Naive B cell (primary cell): Measurements from ENCODE around the gene GRHL1. TPM values are rescaled to one million over a fixed set of nuclear protein-coding genes. Genes with fewer than 3 reads are reported as not detected.

Experiments
- ATAC-seq, 2 donors: fragments of 150-1000 bp; cut with Tn5 transposase; 2 replicates each; pipeline ENCODE4 v1.10.0; 2021; ENCODE audit warnings: low read depth in 2 of 2, mild to moderate bottlenecking in 2 of 2, moderate library complexity in 2 of 2
- DNase-seq: peaks from one replicate; pipeline ENCODE4 v3.0.0; 2022
- H3K27ac Mint-ChIP-seq, 6 donors: one replicate each; pipeline ENCODE4 v1.8.0; 2020 to 2022; ENCODE audit warnings: mild to moderate bottlenecking in 6 of 6, mixed read lengths in 6 of 6, moderate library complexity in 5 of 6, inconsistent platforms in 2 of 6
- H3K27me3 Mint-ChIP-seq, 3 donors: one replicate each; pipeline ENCODE4 v1.8.0; 2021 to 2022; ENCODE audit warnings: mixed read lengths in 3 of 3, mild to moderate bottlenecking in 1 of 3
- H3K36me3 Mint-ChIP-seq, 2 donors: one replicate each; pipeline ENCODE4 v1.8.0; 2020 to 2022; ENCODE audit warnings: mixed read lengths in 2 of 2, inconsistent platforms in 1 of 2, mild to moderate bottlenecking in 1 of 2
- H3K4me1 Mint-ChIP-seq, 3 donors: one replicate each; pipeline ENCODE4 v1.8.0; 2020 to 2022; ENCODE audit warnings: mixed read lengths in 3 of 3, inconsistent platforms in 1 of 3, mild to moderate bottlenecking in 1 of 3, moderate library complexity in 1 of 3
- H3K4me3 Mint-ChIP-seq, 8 donors: one replicate each; pipeline ENCODE4 v1.8.0; 2020 to 2022; ENCODE audit warnings: mild to moderate bottlenecking in 8 of 8, mixed read lengths in 8 of 8, moderate library complexity in 8 of 8, inconsistent platforms in 2 of 8
- H3K9me3 Mint-ChIP-seq, 7 donors: one replicate each; pipeline ENCODE4 v1.8.0; 2020 to 2022; ENCODE audit warnings: mixed read lengths in 7 of 7, mild to moderate bottlenecking in 5 of 7, inconsistent platforms in 2 of 7, moderate library complexity in 1 of 7
- polyA plus RNA-seq, 6 donors: library from polyadenylated mRNA; unstranded; fragments of 300-500 nt; fragmentation: Illumina TruSeq; gene quantifications; one replicate each; pipeline ENCODE4 v1.2.3, GENCODE V29; 2021; ENCODE audit warnings: low read depth in 6 of 6

The GRHL1 gene
- polyA plus RNA-seq, 6 donors from 2014 or later: 0.09 to 0.89 (median 0.41) TPM; not detected in 1

GRCh38 chr2:9995059-9995458 is 43.6 kb downstream of the GRHL1 start:
- no peaks in the 10 kb centered on the region for H3K9me3 Mint-ChIP-seq
- H3K27ac Mint-ChIP-seq: peak overlapping the region in 1 of 6 donors; percentile 70
- no peaks in the 10 kb centered on the region for H3K36me3 Mint-ChIP-seq
- H3K27me3 Mint-ChIP-seq: peaks cover 0 to 6% (median 0%) of the 10 kb centered on the region in 3 donors
- peaks cover 0 to 10% (median 0%) of the 10 kb centered on the region in 3 donors for H3K4me1 Mint-ChIP-seq
- DNase-seq: no peak
- peak overlapping the region in 1 of 8 donors; percentile 1 for H3K4me3 Mint-ChIP-seq
- no peak for ATAC-seq

- peak overlapping the region in 1 of 6 donors; percentile 23 for H3K27ac Mint-ChIP-seq
- DNase-seq: no peak
- ATAC-seq: no peak
- H3K36me3 Mint-ChIP-seq: no peaks in the 10 kb centered on the region
- peaks cover 0 to 6% (median 0%) of the 10 kb centered on the region in 3 donors for H3K27me3 Mint-ChIP-seq
- no peaks in the 10 kb centered on the region for H3K9me3 Mint-ChIP-seq
- H3K4me1 Mint-ChIP-seq: peaks cover 0 to 10% (median 0%) of the 10 kb centered on the region in 3 donors
- H3K4me3 Mint-ChIP-seq: no peak overlapping the region
Observed at GRCh38 chr2:9996321-9996720, 44.8 kb downstream of the GRHL1 start.

- H3K27me3 Mint-ChIP-seq: peaks cover 0 to 6% (median 0%) of the 10 kb centered on the region in 3 donors
- H3K36me3 Mint-ChIP-seq: no peaks in the 10 kb centered on the region
- H3K4me3 Mint-ChIP-seq: no peak overlapping the region
- DNase-seq: no peak
- H3K9me3 Mint-ChIP-seq: no peaks in the 10 kb centered on the region
- H3K4me1 Mint-ChIP-seq: no peaks in the 10 kb centered on the region
- no peak overlapping the region for H3K27ac Mint-ChIP-seq
- no peak for ATAC-seq
Observed at GRCh38 chr2:9997936-9998335, 46.4 kb downstream of the GRHL1 start.

- no peaks in the 10 kb centered on the region for H3K9me3 Mint-ChIP-seq
- no peaks in the 10 kb centered on the region for H3K4me1 Mint-ChIP-seq
- no peak for DNase-seq
- H3K4me3 Mint-ChIP-seq: no peak overlapping the region
- H3K27ac Mint-ChIP-seq: no peak overlapping the region
- H3K36me3 Mint-ChIP-seq: no peaks in the 10 kb centered on the region
- ATAC-seq: no peak
- H3K27me3 Mint-ChIP-seq: peaks cover 0 to 6% (median 3%) of the 10 kb centered on the region in 3 donors
Observed at GRCh38 chr2:9998916-9999654, 47.6 kb downstream of the GRHL1 start.

GRCh38 chr2:9999693-10000092 is 48.2 kb downstream of the GRHL1 start:
- Mint-ChIP-seq H3K4me1 (no peaks in the 10 kb centered on the region), H3K4me3 (no peak overlapping the region), H3K27me3 (peaks cover 0 to 9% (median 7%) of the 10 kb centered on the region in 3 donors), H3K36me3 (no peaks in the 10 kb centered on the region), H3K27ac (no peak overlapping the region), H3K9me3 (no peaks in the 10 kb centered on the region)
- DNase-seq (no peak), ATAC-seq (no peak)

GRCh38 chr2:10000541-10000940 is 49.0 kb downstream of the GRHL1 start:
- Mint-ChIP-seq H3K27me3 (peaks cover 0 to 16% (median 9%) of the 10 kb centered on the region in 3 donors), H3K9me3 (no peaks in the 10 kb centered on the region), H3K4me1 (no peaks in the 10 kb centered on the region), H3K36me3 (no peaks in the 10 kb centered on the region), H3K27ac (no peak overlapping the region), H3K4me3 (no peak overlapping the region)
- DNase-seq: no peak
- ATAC-seq: no peak

- Mint-ChIP-seq H3K27me3 (peaks cover 0 to 15% (median 9%) of the 10 kb centered on the region in 3 donors), H3K36me3 (no peaks in the 10 kb centered on the region), H3K4me3 (no peak overlapping the region), H3K27ac (no peak overlapping the region), H3K4me1 (no peaks in the 10 kb centered on the region), H3K9me3 (peaks cover 0 to 3% (median 0%) of the 10 kb centered on the region in 7 donors)
- DNase-seq: no peak
- ATAC-seq: no peak
Observed at GRCh38 chr2:10001586-10001985, 50.1 kb downstream of the GRHL1 start.

- Mint-ChIP-seq H3K9me3 (peaks cover 0 to 3% (median 0%) of the 10 kb centered on the region in 7 donors), H3K27ac (no peak overlapping the region), H3K4me1 (no peaks in the 10 kb centered on the region), H3K27me3 (peaks cover 0 to 20% (median 9%) of the 10 kb centered on the region in 3 donors), H3K4me3 (no peak overlapping the region), H3K36me3 (no peaks in the 10 kb centered on the region)
- ATAC-seq (no peak), DNase-seq (no peak)
Observed at GRCh38 chr2:10002109-10002508, 50.6 kb downstream of the GRHL1 start.

GRCh38 chr2:10002681-10003080 is 51.2 kb downstream of the GRHL1 start:
- Mint-ChIP-seq H3K27ac (no peak overlapping the region), H3K4me1 (no peaks in the 10 kb centered on the region), H3K27me3 (peaks cover 0 to 25% (median 14%) of the 10 kb centered on the region in 3 donors), H3K9me3 (peaks cover 0 to 3% (median 0%) of the 10 kb centered on the region in 7 donors), H3K4me3 (no peak overlapping the region), H3K36me3 (no peaks in the 10 kb centered on the region)
- DNase-seq (no peak), ATAC-seq (no peak)

GRCh38 chr2:10003206-10004125 is 52.0 kb downstream of the GRHL1 start:
- no peak for ATAC-seq
- Mint-ChIP-seq H3K36me3 (no peaks in the 10 kb centered on the region), H3K27me3 (peaks cover 2 to 33% (median 15%) of the 10 kb centered on the region in 3 donors), H3K4me3 (no peak overlapping the region), H3K27ac (no peak overlapping the region), H3K4me1 (no peaks in the 10 kb centered on the region), H3K9me3 (peaks cover 0 to 3% (median 0%) of the 10 kb centered on the region in 7 donors)
- no peak for DNase-seq

- no peak overlapping the region for H3K4me3 Mint-ChIP-seq
- peaks cover 8 to 42% (median 15%) of the 10 kb centered on the region in 3 donors for H3K27me3 Mint-ChIP-seq
- no peak overlapping the region for H3K27ac Mint-ChIP-seq
- DNase-seq (no peak), ATAC-seq (no peak)
- no peaks in the 10 kb centered on the region for H3K36me3 Mint-ChIP-seq
- no peaks in the 10 kb centered on the region for H3K4me1 Mint-ChIP-seq
- H3K9me3 Mint-ChIP-seq: peaks cover 0 to 3% (median 0%) of the 10 kb centered on the region in 7 donors
Observed at GRCh38 chr2:10004401-10004800, 52.9 kb downstream of the GRHL1 start.

GRCh38 chr2:10004836-10005235 is 53.3 kb downstream of the GRHL1 start:
- H3K27ac Mint-ChIP-seq: no peak overlapping the region
- no peaks in the 10 kb centered on the region for H3K4me1 Mint-ChIP-seq
- no peak overlapping the region for H3K4me3 Mint-ChIP-seq
- no peak for DNase-seq
- no peaks in the 10 kb centered on the region for H3K36me3 Mint-ChIP-seq
- H3K9me3 Mint-ChIP-seq: peaks cover 0 to 3% (median 0%) of the 10 kb centered on the region in 7 donors
- no peak for ATAC-seq
- H3K27me3 Mint-ChIP-seq: peaks cover 8 to 43% (median 15%) of the 10 kb centered on the region in 3 donors

GRCh38 chr2:10005461-10006235 is 54.2 kb downstream of the GRHL1 start:
- Mint-ChIP-seq H3K4me3 (peak overlapping the region in 1 of 8 donors; percentile 14), H3K27me3 (peaks cover 8 to 48% (median 15%) of the 10 kb centered on the region in 3 donors), H3K9me3 (peaks cover 0 to 3% (median 0%) of the 10 kb centered on the region in 7 donors), H3K27ac (no peak overlapping the region), H3K4me1 (no peaks in the 10 kb centered on the region), H3K36me3 (no peaks in the 10 kb centered on the region)
- ATAC-seq (no peak), DNase-seq (no peak)
